AG04449 (cell line): ENCODE measurements around the gene HSD17B10.
"Not testable (repeated sequence)": the region's sequence is repeated elsewhere in the genome, so short reads cannot be mapped to it uniquely, and the experiment has no call there.

Source experiments
- CTCF ChIA-PET: fragments of 350-600 bp; formaldehyde crosslinking; extraction: SDS; loops from one replicate; lab custom pipeline; 2021; ENCODE audit warnings: antibody characterized with exemption; lab: Yijun Ruan, JAX
- POLR2A ChIA-PET: fragments of 400-600, 350-600 bp; formaldehyde crosslinking; extraction: SDS; loops from one replicate; lab custom pipeline; 2020; ENCODE audit warnings: antibody characterized with exemption, inconsistent platforms; lab: Yijun Ruan, JAX
- DNase-seq: peaks from one replicate; pipeline ENCODE4 v3.0.0-alpha.2; 2010; ENCODE audit warnings: low read depth, low spot score
- H3K4me3 ChIP-seq: 2 replicates; pipeline ENCODE4 v1.5.1; 2011; ENCODE audit warnings: low read depth, mild to moderate bottlenecking, control low read depth, low read length
- CTCF ChIP-seq: IDR thresholded peaks from one replicate; pipeline ENCODE4 v1.5.1; 2011; ENCODE audit warnings: mild to moderate bottlenecking, moderate library complexity, low read length, control low read depth, inconsistent platforms; ENCODE audit not compliant: insufficient read depth; ENCODE audit errors: missing control alignments

Gene HSD17B10

GRCh38 chrX:53476371-53476770 lies 42.2 kb upstream of the HSD17B10 start:
- CTCF ChIA-PET = no interaction called here
- no peak overlapping the region for H3K4me3 ChIP-seq
- POLR2A ChIA-PET = no interaction called here
- TF ChIP-seq CTCF = no peak
- no peak for DNase-seq

GRCh38 chrX:53474707-53475106 lies 40.5 kb upstream of the HSD17B10 start:
- TF ChIP-seq CTCF = no peak
- H3K4me3 ChIP-seq = no peak overlapping the region
- CTCF ChIA-PET = no interaction called here
- POLR2A ChIA-PET = interaction anchor here (1.2 kb wide), 1 partner anchor 52 kb away, joined by 4 read pairs; the partner anchor contains the start of genes RIBC1 and SMC1A
- DNase-seq = no peak

GRCh38 chrX:53471346-53471745 lies 37.2 kb upstream of the HSD17B10 start:
- no peak for TF ChIP-seq CTCF
- ChIA-PET CTCF (interaction anchor here (0.8 to 2.8 kb wide), 2 partner anchors 10 to 12 kb away, joined by 3 to 12 read pairs; no protein-coding TSS in a partner anchor), POLR2A (no interaction called here)
- no peak overlapping the region for H3K4me3 ChIP-seq
- no peak for DNase-seq

- H3K4me3 ChIP-seq, CTCF ChIA-PET, DNase-seq, POLR2A ChIA-PET: not testable (repeated sequence)
Measured at GRCh38 chrX:53468659-53469058, 34.5 kb upstream of the HSD17B10 start.

- ChIA-PET POLR2A (no interaction called here), CTCF (interaction anchor here (1.1 to 4.0 kb wide), 6 partner anchors 8 to 144 kb away, joined by 4 to 43 read pairs (median 8); no protein-coding TSS in a partner anchor)
- no peak for DNase-seq
- TF ChIP-seq CTCF = no peak
- H3K4me3 ChIP-seq = no peak overlapping the region
Measured at GRCh38 chrX:53458082-53458481, 23.9 kb upstream of the HSD17B10 start.

GRCh38 chrX:53456254-53456653 lies 22.1 kb upstream of the HSD17B10 start:
- ChIA-PET CTCF (interaction anchor here (1.3 to 4.0 kb wide), 4 partner anchors 7 to 25 kb away, joined by 7 to 43 read pairs (median 10); no protein-coding TSS in a partner anchor), POLR2A (no interaction called here)
- no peak for TF ChIP-seq CTCF
- DNase-seq = no peak
- no peak overlapping the region for H3K4me3 ChIP-seq

- CTCF ChIA-PET = interaction anchor here (1.4 kb wide), 1 partner anchor 29 kb away, joined by 3 read pairs; no protein-coding TSS in a partner anchor
- POLR2A ChIA-PET = no interaction called here
- DNase-seq = no peak
Measured at GRCh38 chrX:53452812-53453211, 18.6 kb upstream of the HSD17B10 start.

More at GRCh38 chrX:53452812-53453211, 18.6 kb upstream of the HSD17B10 start:
- H3K4me3 ChIP-seq = no peak overlapping the region
- TF ChIP-seq CTCF = no peak
